HG03045 (cell line): ENCODE data around the gene SNX25.
A peak's percentile ranks its signal among the peaks of the same experiment; 100 is the strongest.
"Not testable (repeated sequence)": the region's sequence is repeated elsewhere in the genome, so short reads cannot be mapped to it uniquely, and the experiment has no call there.

Experiments used
- ATAC-seq: cut with Tn5 transposase; IDR thresholded peaks from one replicate; pipeline ENCODE4 v1.9.1; 2021; ENCODE audit warnings: mild to moderate bottlenecking, moderate library complexity; ENCODE audit not compliant: unreplicated experiment

The SNX25 gene

GRCh38 chr4:185204238-185204910 is 5.0 kb upstream of the SNX25 start:
- no peak for ATAC-seq

GRCh38 chr4:185205073-185205472 is 4.3 kb upstream of the SNX25 start:
- ATAC-seq, result not testable (repeated sequence)

- no peak for ATAC-seq
Observed at GRCh38 chr4:185205697-185206342, 3.6 kb upstream of the SNX25 start.

GRCh38 chr4:185207466-185207865 is 1.9 kb upstream of the SNX25 start:
- no peak for ATAC-seq

GRCh38 chr4:185209852-185210101 is 379 bp downstream of the SNX25 start:
- peak; percentile 31 for ATAC-seq

GRCh38 chr4:185210102-185210981 is 944 bp downstream of the SNX25 start:
- ATAC-seq, result peak; percentile 29

- no peak for ATAC-seq
Observed at GRCh38 chr4:185211035-185211434, 1.6 kb downstream of the SNX25 start.

GRCh38 chr4:185211641-185212040 is 2.2 kb downstream of the SNX25 start:
- no peak for ATAC-seq

GRCh38 chr4:185212581-185212980 is 3.2 kb downstream of the SNX25 start:
- no peak for ATAC-seq

GRCh38 chr4:185213877-185214276 is 4.5 kb downstream of the SNX25 start:
- no peak for ATAC-seq

- ATAC-seq, result no peak
Observed at GRCh38 chr4:185215261-185215660, 5.9 kb downstream of the SNX25 start.

GRCh38 chr4:185217408-185217975 is 8.1 kb downstream of the SNX25 start:
- ATAC-seq, result no peak

- ATAC-seq, result no peak
Observed at GRCh38 chr4:185218312-185218711, 8.9 kb downstream of the SNX25 start.

- ATAC-seq, result peak; percentile 82
Observed at GRCh38 chr4:185219551-185220344, 10.3 kb downstream of the SNX25 start.

GRCh38 chr4:185221491-185221890 is 12.1 kb downstream of the SNX25 start:
- no peak for ATAC-seq

- no peak for ATAC-seq
Observed at GRCh38 chr4:185221912-185222311, 12.5 kb downstream of the SNX25 start.

- ATAC-seq, result no peak
Observed at GRCh38 chr4:185222598-185222997, 13.2 kb downstream of the SNX25 start.

- no peak for ATAC-seq
Observed at GRCh38 chr4:185224597-185224996, 15.2 kb downstream of the SNX25 start.

- no peak for ATAC-seq
Observed at GRCh38 chr4:185225940-185226339, 16.5 kb downstream of the SNX25 start.

GRCh38 chr4:185227131-185227551 is 17.7 kb downstream of the SNX25 start:
- ATAC-seq, result no peak
